ENCODE measurements around the gene RPL22.

RPL22 gene

GRCh38 chr1:6151291-6151822 lies 48.0 kb downstream of the RPL22 start:
- DNase-seq (ENCODE audit: low read depth), result no peak

- DNase-seq (ENCODE audit: low read depth), result no peak
These were observed 49.1 kb downstream of the RPL22 start for GRCh38 chr1:6150006-6150938.

- DNase-seq (ENCODE audit: low read depth), result no peak
These were observed 49.8 kb downstream of the RPL22 start for GRCh38 chr1:6149597-6149996.

- no peak for DNase-seq (ENCODE audit: low read depth)
These were observed 50.7 kb downstream of the RPL22 start for GRCh38 chr1:6148497-6149241.

- DNase-seq (ENCODE audit: low read depth), result no peak
These were observed 53.5 kb downstream of the RPL22 start for GRCh38 chr1:6145864-6146410.

DNA sequence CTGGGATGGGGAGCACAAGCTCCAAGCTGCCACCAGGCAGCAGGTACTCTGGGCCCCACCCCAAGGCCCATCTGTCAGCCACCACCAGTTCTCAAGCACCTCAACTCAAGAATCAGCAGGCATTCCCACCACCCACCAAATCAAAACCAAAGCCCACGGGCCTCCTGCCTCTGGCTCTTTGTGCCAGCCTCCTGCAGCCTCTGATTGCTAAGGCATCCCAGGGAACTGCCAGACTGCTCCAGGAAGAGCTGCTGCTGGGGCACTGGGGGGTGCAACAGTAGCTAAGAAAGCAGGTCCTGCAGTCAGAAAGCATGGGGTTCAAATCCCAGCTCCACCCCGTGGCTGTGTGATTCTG lies 54.0 kb downstream of the RPL22 start:
- DNase-seq (ENCODE audit: low read depth), result no peak

- no peak for DNase-seq (ENCODE audit: low read depth)
These were observed 54.6 kb downstream of the RPL22 start for GRCh38 chr1:6144647-6145395.

- no peak for DNase-seq (ENCODE audit: low read depth)
These were observed 55.2 kb downstream of the RPL22 start for GRCh38 chr1:6144175-6144574.

DNA sequence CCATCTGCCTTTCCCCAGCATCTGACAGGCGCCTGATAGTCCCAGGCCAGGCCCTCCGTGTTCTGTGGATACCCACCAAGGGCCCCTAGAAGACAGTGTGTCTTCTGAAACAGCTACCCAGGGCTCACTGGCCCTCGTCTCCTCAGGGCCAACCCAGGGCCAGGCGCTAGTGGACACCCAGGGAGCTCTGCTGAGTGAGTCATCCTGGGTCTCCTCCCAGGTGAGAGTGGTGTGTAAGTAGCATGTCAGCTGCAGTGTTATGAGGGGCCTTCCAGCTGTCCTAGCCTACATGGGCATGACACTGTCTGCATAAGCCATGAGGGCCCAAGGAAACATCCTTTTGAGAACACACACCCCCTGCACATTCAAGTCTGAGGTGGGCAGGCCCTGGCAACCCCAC lies 56.0 kb downstream of the RPL22 start:
- DNase-seq (ENCODE audit: low read depth), result no peak

DNA sequence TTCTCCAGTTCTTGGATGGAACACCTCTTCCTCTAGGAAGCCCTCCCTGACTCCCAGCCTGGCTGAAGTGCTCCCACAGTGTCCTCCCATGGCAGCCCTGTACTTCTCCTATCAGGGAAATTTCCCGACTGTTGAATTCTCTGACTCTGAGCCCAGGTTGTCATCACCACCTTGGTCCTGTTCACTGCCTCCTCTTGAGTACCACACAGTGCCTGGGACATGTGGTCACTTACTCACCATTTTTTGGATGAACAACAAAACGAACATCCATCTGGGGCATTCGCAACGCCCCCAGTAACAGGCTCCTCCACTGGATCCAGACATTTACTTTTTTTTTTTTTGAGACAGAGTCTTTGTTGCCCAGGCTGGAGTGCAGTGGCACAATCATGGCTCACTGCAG lies 56.7 kb downstream of the RPL22 start:
- DNase-seq (ENCODE audit: low read depth), result no peak

DNA sequence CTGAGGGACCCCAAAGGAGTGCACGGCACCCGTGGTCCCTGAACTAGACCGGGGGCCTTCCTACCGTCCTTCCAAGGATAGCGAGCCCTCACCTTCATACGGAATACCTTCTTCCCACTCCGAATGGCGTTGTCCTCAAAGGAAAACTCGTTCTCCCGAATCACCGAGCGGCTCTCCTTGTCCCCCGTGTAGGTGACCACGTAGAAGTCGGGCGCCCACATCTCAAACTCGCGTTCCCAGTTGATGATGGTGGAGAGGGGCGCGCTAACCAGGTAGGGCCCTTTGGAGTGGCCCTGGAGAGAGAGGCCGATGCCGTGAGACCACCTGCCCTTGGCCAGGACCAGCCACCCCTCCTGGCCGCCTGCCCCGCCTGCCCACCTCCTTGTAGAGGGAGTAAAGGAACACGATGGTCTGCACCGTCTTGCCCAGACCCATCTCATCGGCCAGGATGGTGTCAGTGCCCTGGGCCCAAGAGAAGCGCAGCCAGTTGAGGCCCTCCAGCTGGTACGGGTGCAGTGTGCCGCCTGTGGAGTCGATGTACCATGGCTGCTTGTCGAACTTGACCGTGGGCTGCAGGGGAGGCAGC lies 57.3 kb downstream of the RPL22 start:
- DNase-seq (ENCODE audit: low read depth), result no peak

DNA sequence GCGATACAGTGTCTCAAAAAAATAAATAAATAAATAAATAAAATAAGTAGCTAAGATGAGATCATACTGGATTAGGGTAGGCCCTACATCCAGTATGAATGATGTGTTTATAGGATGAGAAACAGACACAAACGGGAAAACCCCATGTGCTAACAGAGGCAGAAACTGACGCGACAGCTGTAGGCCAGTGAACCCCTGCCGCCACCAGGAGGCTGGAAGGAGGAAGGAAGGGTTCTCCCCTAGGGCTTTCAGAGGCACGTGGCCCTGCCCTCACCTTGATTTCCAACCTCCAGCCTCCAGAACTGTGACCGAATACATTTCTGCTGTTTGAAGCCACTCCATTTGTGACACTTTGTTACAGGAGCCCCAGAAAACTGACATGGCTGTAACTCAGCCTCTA lies 57.8 kb downstream of the RPL22 start:
- no peak for DNase-seq (ENCODE audit: low read depth)

DNA sequence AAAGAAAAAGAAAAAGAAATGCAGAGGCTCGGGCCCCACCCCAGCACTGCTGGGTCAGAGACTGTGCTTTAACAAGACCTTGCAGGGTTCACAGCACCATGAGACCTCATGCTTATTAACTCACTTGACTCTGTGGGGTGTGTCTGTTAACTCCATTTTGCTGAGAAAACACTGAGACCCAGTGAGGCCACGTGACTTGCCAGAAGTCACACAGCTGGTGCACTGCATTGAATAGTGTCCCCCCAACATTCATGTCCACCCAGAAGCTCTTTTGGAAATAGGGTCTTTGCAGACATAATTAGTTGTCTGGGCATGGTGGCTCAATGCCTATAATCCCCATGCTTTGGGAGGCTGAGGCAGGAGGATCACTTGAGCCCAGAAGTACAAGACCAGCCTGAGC lies 59.0 kb downstream of the RPL22 start:
- DNase-seq (ENCODE audit: low read depth), result no peak

DNA sequence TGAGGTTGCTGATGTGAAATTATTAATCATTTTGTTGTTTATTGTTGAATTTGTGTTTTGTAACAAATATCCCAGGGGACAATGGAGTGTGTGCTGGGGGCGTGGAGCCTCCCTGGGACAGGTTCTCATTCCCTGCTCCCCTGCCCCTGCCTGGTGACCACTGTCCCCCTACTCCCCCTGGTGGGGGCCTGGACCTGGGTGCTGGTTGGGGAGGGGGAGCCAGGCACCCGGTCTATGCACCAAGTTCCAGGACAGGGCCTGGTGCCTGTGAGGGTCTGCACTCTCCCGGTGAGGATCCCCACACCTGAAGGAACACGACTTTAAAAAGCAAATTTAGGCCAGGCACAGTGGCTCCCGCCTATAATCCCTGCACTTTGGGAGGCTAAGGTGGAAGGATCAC lies 61.6 kb downstream of the RPL22 start:
- no peak for DNase-seq (ENCODE audit: low read depth)

DNA sequence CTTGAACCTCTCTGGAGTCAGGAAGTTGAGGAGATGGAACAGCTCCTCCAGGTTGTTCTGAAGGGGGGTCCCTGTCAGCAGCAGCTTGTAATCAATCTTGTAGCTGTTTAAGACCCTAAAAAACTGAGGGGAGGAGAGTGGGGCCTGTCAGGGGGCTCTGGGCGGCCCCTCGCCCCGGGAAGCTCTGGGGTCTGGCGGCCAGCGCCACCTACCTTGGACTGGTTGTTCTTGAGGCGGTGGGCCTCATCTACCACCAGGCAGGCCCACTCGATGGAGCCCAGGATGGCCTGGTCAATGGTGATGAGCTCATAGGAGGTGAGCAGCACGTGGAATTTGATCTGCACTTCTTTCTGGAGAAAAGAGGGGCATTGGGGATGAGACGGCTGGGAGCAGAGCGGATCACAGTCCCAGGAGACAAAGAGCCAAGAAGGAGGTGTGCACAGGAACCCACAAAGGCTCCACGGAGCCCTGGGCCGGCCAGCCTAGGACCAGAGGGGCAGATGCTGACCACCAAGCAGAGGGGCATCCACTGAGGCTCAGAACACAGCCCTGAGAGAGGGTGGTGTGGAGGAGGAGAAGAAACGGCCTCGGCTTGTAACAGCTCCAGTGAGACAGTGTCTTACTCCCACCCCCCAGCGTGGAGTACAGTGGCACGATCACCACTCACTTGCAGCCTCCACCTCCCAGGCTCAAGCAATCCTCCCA lies 62.7 kb downstream of the RPL22 start:
- DNase-seq (ENCODE audit: low read depth), result no peak

All from non-pigmented ciliary epithelial cell (primary cell).